ENCODE results near the gene HCFC1.

DNA sequence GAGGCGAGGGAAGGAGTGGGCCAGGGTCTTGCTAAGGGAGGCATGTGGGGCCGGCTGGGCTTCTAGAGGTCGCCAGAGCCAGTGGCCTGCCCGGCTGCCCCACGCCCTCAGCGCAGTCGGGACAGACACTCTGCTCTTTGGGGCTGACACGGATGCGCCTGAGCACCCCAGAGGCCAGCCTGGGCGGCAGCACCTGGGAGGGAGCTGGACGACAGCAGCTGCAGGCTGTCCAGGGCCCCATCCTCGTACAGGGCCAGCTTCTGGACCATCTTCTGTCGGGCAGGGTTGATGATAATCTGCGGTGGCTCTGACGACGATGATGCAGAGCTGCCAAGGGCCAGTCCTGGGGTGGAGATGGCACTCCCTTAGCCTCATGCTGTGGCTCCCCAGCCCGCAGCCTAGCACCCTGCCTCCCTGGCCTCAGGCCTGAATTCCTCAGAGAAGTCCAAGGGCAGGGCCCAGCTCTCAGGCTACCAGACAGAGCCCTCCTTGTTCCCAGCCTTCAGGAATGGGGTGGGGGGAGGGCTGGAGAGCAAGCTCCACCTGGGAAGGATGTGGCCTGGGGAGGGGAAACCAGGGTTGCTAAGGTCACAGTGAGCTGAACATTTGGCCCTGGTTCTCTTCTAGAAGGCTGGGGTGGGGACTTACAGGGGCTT lies 40.8 kb upstream of the HCFC1 start:
- TF ChIP-seq, protein P1, sequence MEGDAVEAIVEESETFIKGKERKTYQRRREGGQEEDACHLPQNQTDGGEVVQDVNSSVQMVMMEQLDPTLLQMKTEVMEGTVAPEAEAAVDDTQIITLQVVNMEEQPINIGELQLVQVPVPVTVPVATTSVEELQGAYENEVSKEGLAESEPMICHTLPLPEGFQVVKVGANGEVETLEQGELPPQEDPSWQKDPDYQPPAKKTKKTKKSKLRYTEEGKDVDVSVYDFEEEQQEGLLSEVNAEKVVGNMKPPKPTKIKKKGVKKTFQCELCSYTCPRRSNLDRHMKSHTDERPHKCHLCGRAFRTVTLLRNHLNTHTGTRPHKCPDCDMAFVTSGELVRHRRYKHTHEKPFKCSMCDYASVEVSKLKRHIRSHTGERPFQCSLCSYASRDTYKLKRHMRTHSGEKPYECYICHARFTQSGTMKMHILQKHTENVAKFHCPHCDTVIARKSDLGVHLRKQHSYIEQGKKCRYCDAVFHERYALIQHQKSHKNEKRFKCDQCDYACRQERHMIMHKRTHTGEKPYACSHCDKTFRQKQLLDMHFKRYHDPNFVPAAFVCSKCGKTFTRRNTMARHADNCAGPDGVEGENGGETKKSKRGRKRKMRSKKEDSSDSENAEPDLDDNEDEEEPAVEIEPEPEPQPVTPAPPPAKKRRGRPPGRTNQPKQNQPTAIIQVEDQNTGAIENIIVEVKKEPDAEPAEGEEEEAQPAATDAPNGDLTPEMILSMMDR (IDR thresholded peaks at IDR 0.05) = no peak
- no peak for TF ChIP-seq POLR2A (IDR thresholded peaks at IDR 0.05)

Data from lower leg skin (tissue), 3 donors.